Measurements from ENCODE around the gene GPR162. TPM values are rescaled to one million over a fixed set of nuclear protein-coding genes. Genes with fewer than 3 reads are reported as not detected.

Gene GPR162
- total and polyA plus RNA-seq, 7 donors: 1.2 to 16.1 (median 7.3) TPM

DNA sequence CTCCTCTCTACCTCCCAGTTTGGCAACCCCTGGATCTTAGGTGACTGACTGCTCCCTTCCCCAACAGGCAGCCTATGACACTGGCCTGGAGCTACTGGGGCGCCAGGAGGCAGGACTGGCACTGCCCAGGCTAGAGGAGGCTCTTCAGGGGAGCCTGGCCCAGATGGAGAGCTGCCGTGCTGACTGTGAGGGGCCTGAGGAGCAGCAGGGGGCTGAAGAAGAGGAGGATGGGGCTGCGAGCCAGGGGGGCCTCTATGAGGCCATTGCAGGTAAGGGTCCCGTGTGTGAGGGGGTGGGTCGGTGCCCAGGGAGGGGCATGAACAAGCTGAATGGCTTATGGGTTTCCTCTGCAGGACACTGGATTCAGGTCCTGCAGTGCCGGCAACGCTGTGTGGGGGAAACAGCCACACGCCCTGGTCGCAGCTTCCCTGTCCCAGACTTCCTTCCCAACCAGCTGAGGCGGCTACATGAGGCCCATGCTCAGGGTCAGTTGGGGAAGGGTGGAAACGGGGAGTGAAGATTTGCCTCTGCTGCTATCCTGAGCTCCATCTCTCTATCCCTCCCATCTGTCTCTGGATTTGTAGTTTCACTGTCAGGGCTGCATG is 8.8 kb downstream of the GPR162 start:
- intact Hi-C loops (cut with DNase I): no loop called here
- 72 to 86% methylated on average over 11 of the region's 11 CpGs for WGBS, 2 donors
- no peak overlapping the region for H3K4me3 ChIP-seq
- H3K27me3 ChIP-seq: no peaks in the 10 kb centered on the region
- H3K4me1 ChIP-seq: peaks cover 3 to 53% (median 33%) of the 10 kb centered on the region in 4 donors
- no peak for TF ChIP-seq CTCF (IDR thresholded peaks at IDR 0.05)
- no peak for TF ChIP-seq POLR2AphosphoS5 (IDR thresholded peaks at IDR 0.05)
- no peak for TF ChIP-seq EP300 (IDR thresholded peaks at IDR 0.05)
- no peak for TF ChIP-seq POLR2A (IDR thresholded peaks at IDR 0.05)
- peak overlapping the region in 2 of 4 donors; percentile 85 to 91 for H3K27ac ChIP-seq
- H3K36me3 ChIP-seq: peaks cover 0 to 34% (median 6%) of the 10 kb centered on the region in 4 donors
- no peaks in the 10 kb centered on the region for H3K9me3 ChIP-seq
- no peak for DNase-seq

DNA sequence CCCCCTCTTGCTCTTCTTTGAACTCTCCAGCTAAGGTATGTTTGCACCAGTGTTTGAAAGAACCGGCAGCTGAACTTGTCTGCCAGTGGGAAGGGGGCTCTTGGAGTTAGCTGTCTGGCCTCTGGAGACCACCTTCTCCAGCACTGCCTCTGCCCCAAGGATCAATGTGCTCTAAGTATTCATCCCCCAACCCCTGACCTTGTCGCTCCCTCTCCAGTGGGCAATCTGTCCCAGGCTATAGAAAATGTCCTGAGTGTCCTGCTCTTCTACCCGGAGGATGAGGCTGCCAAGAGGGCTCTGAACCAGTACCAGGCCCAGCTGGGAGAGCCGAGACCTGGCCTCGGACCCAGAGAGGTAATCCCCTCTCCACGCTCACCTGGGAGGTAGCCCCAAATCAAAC is 9.4 kb downstream of the GPR162 start:
- Histone ChIP-seq H3K4me3 (no peak overlapping the region), H3K9me3 (no peaks in the 10 kb centered on the region), H3K27ac (no peak overlapping the region), H3K27me3 (no peaks in the 10 kb centered on the region), H3K4me1 (peaks cover 3 to 47% (median 28%) of the 10 kb centered on the region in 4 donors), H3K36me3 (peaks cover 0 to 34% (median 6%) of the 10 kb centered on the region in 4 donors)
- TF ChIP-seq POLR2AphosphoS5 (IDR thresholded peaks at IDR 0.05) (no peak), POLR2A (IDR thresholded peaks at IDR 0.05) (no peak), CTCF (IDR thresholded peaks at IDR 0.05) (no peak), EP300 (IDR thresholded peaks at IDR 0.05) (no peak)
- no peak for DNase-seq
- 78 to 93% methylated on average over 6 of the region's 6 CpGs for WGBS, 2 donors
- intact Hi-C loops (cut with DNase I): no loop called here

- H3K4me1 ChIP-seq: peaks cover 3 to 46% (median 28%) of the 10 kb centered on the region in 4 donors
- no peak overlapping the region for H3K4me3 ChIP-seq
- H3K9me3 ChIP-seq: no peaks in the 10 kb centered on the region
- no peaks in the 10 kb centered on the region for H3K27me3 ChIP-seq
- no peak for TF ChIP-seq CTCF (IDR thresholded peaks at IDR 0.05)
- no peak for TF ChIP-seq EP300 (IDR thresholded peaks at IDR 0.05)
- no peak for TF ChIP-seq POLR2AphosphoS5 (IDR thresholded peaks at IDR 0.05)
- TF ChIP-seq POLR2A (IDR thresholded peaks at IDR 0.05): no peak
- no peak for DNase-seq
- 81 to 91% methylated on average over 12 of the region's 12 CpGs for WGBS, 2 donors
- intact Hi-C loops (cut with DNase I): no loop called here
- no peak overlapping the region for H3K27ac ChIP-seq
- peaks cover 0 to 38% (median 6%) of the 10 kb centered on the region in 4 donors for H3K36me3 ChIP-seq
Measured at GRCh38 chr12:6831450-6831995, 9.9 kb downstream of the GPR162 start.

- H3K27ac ChIP-seq: no peak overlapping the region
- peaks cover 3 to 40% (median 24%) of the 10 kb centered on the region in 4 donors for H3K4me1 ChIP-seq
- no peak for TF ChIP-seq POLR2A (IDR thresholded peaks at IDR 0.05)
- no peak for TF ChIP-seq CTCF (IDR thresholded peaks at IDR 0.05)
- no peak for DNase-seq
- H3K36me3 ChIP-seq: peaks cover 0 to 44% (median 7%) of the 10 kb centered on the region in 4 donors
- H3K27me3 ChIP-seq: no peaks in the 10 kb centered on the region
- no peak overlapping the region for H3K4me3 ChIP-seq
- intact Hi-C loops (cut with DNase I): no loop called here
- 89 to 90% methylated on average over 4 of the region's 4 CpGs for WGBS, 2 donors
- no peaks in the 10 kb centered on the region for H3K9me3 ChIP-seq
Measured at GRCh38 chr12:6832125-6832524, 10.5 kb downstream of the GPR162 start.

Data from sigmoid colon (tissue), 7 donors.